Common myeloid progenitor, CD34-positive (primary cell): ENCODE measurements around the gene TSC22D3.

Experiments
- CTCF ChIA-PET: fragments of 350-600 bp; sonication (Branson Sonifier 250); formaldehyde crosslinking; loops from one replicate; lab custom pipeline; 2021; ENCODE audit warnings: antibody characterized with exemption; lab: Charles Lee
- POLR2A ChIA-PET: fragments of 350-600 bp; sonication (Branson Sonifier 250); formaldehyde crosslinking; loops from one replicate; lab custom pipeline; 2021; ENCODE audit warnings: antibody characterized with exemption; lab: Charles Lee
- DNase-seq, 3 donors: peaks; one replicate each; pipeline versions ENCODE4 v3.0.0 to v3.0.0-alpha.2; 2013
- H3K27ac ChIP-seq, 2 experiments: 1 replicate in 1 of 2; 2 replicates in 1 of 2; pipeline ENCODE4 v1.7.0; 2013; ENCODE audit warnings: inconsistent platforms in 2 of 2, low read length in 2 of 2, mild to moderate bottlenecking in 2 of 2, low read depth in 1 of 2, moderate library complexity in 1 of 2; ENCODE audit not compliant: severe bottlenecking in 2 of 2, insufficient read depth in 1 of 2, poor library complexity in 1 of 2
- H3K27me3 ChIP-seq, 5 experiments: replicated peaks in 2 of 5; 1 replicate in 3 of 5; 2 replicates in 2 of 5; pipeline versions ENCODE4 v1.6.1 to v1.7.0; 2013; ENCODE audit warnings: low read length in 4 of 5, mild to moderate bottlenecking in 2 of 5, moderate library complexity in 2 of 5, inconsistent platforms in 1 of 5; ENCODE audit not compliant: insufficient read depth in 5 of 5, control insufficient read depth in 4 of 5
- H3K36me3 ChIP-seq, 4 experiments: 1 replicate in 2 of 4; 2 replicates in 2 of 4; pipeline versions ENCODE4 v1.6.1 to v1.7.0; 2013; ENCODE audit warnings: low read length in 3 of 4, control low read depth in 1 of 4, mild to moderate bottlenecking in 1 of 4; ENCODE audit not compliant: control insufficient read depth in 4 of 4, insufficient read depth in 4 of 4
- H3K4me1 ChIP-seq, 4 experiments: 1 replicate in 3 of 4; 2 replicates in 1 of 4; pipeline versions ENCODE4 v1.6.1 to v1.7.1; 2013; ENCODE audit warnings: low read length in 3 of 4, mild to moderate bottlenecking in 3 of 4, control low read depth in 1 of 4, inconsistent platforms in 1 of 4, moderate library complexity in 1 of 4; ENCODE audit not compliant: control insufficient read depth in 4 of 4, insufficient read depth in 4 of 4; ENCODE audit errors: control extremely low read depth in 1 of 4
- H3K4me3 ChIP-seq, 7 experiments: 1 replicate in 4 of 7; 2 replicates in 3 of 7; pipeline versions ENCODE4 v1.5.1 to v1.7.0; 2013; ENCODE audit warnings: mild to moderate bottlenecking in 7 of 7, low read length in 6 of 7, moderate library complexity in 6 of 7, inconsistent platforms in 2 of 7, low read depth in 2 of 7, control low read depth in 1 of 7; ENCODE audit not compliant: insufficient read depth in 4 of 7, control insufficient read depth in 1 of 7; ENCODE audit errors: extremely low read depth in 1 of 7
- H3K9me3 ChIP-seq, 5 experiments: 1 replicate in 4 of 5; 2 replicates in 1 of 5; pipeline versions ENCODE4 v1.6.1 to v1.7.1; 2013; ENCODE audit warnings: low read length in 4 of 5, mild to moderate bottlenecking in 2 of 5, inconsistent platforms in 1 of 5, low read depth in 1 of 5, moderate library complexity in 1 of 5; ENCODE audit not compliant: control insufficient read depth in 4 of 5, insufficient read depth in 2 of 5; ENCODE audit errors: control extremely low read depth in 1 of 5
- WGBS: methylation state at CpG from one replicate; pipeline ENCODE4 v1.1.5; 2013; ENCODE audit not compliant: insufficient coverage; 5-methylcytosine and 5-hydroxymethylcytosine counted together

TSC22D3 gene

GRCh38 chrX:107713543-107714205 is 61.9 kb downstream of the TSC22D3 start:
- Histone ChIP-seq H3K27ac (no peak overlapping the region), H3K4me3 (peak overlapping the region in 1 of 7 experiments; percentile 91), H3K36me3 (peaks cover 0 to 30% (median 3%) of the 10 kb centered on the region in 4 experiments), H3K4me1 (peaks cover 14 to 58% (median 43%) of the 10 kb centered on the region in 4 experiments), H3K27me3 (peaks cover 0 to 16% (median 0%) of the 10 kb centered on the region in 5 experiments), H3K9me3 (no peaks in the 10 kb centered on the region)
- DNase-seq, result peak in 1 of 3 donors; percentile 30
- 63% methylated on average over 3 of the region's 9 CpGs for WGBS
- CTCF ChIA-PET, result interaction anchor here (0.8 to 10.7 kb wide), 9 partner anchors 22 to 65 kb away, joined by 3 to 159 read pairs (median 4); partner anchors contain the start of gene TSC22D3
- POLR2A ChIA-PET, result interaction anchor here (3.5 to 4.8 kb wide), 2 partner anchors 37 to 40 kb away, joined by 20 to 27 read pairs; no protein-coding TSS in a partner anchor

GRCh38 chrX:107713203-107713542 is 62.4 kb downstream of the TSC22D3 start:
- ChIA-PET POLR2A (interaction anchor here (3.5 to 4.8 kb wide), 2 partner anchors 36 to 39 kb away, joined by 20 to 27 read pairs; no protein-coding TSS in a partner anchor), CTCF (interaction anchor here (0.8 to 10.7 kb wide), 6 partner anchors 26 to 73 kb away, joined by 3 to 159 read pairs (median 5); partner anchors contain the start of gene TSC22D3)
- peaks cover 0 to 16% (median 0%) of the 10 kb centered on the region in 5 experiments for H3K27me3 ChIP-seq
- H3K36me3 ChIP-seq, result peaks cover 0 to 30% (median 3%) of the 10 kb centered on the region in 4 experiments
- no peak for DNase-seq
- peak overlapping the region in 1 of 7 experiments; percentile 91 for H3K4me3 ChIP-seq
- 80% methylated on average over 2 of the region's 2 CpGs for WGBS
- H3K4me1 ChIP-seq, result peaks cover 14 to 55% (median 41%) of the 10 kb centered on the region in 4 experiments
- no peaks in the 10 kb centered on the region for H3K9me3 ChIP-seq
- H3K27ac ChIP-seq, result no peak overlapping the region

- DNase-seq, result peak in 2 of 3 donors; percentile 43 to 61
- Histone ChIP-seq H3K4me1 (peaks cover 10 to 50% (median 37%) of the 10 kb centered on the region in 4 experiments), H3K4me3 (no peak overlapping the region), H3K27me3 (peaks cover 0 to 16% (median 0%) of the 10 kb centered on the region in 5 experiments), H3K27ac (peak overlapping the region; percentile 91 to 97), H3K9me3 (no peaks in the 10 kb centered on the region), H3K36me3 (peaks cover 0 to 30% (median 3%) of the 10 kb centered on the region in 4 experiments)
- ChIA-PET CTCF (interaction anchor here (0.7 to 10.7 kb wide), 9 partner anchors 8 to 74 kb away, joined by 3 to 159 read pairs (median 3); no protein-coding TSS in a partner anchor), POLR2A (interaction anchor here (1.0 to 4.8 kb wide), 6 partner anchors 26 to 39 kb away, joined by 3 to 27 read pairs (median 9); no protein-coding TSS in a partner anchor)
- 88% methylated on average over 9 of the region's 13 CpGs for WGBS
These were observed 63.1 kb downstream of the TSC22D3 start for GRCh38 chrX:107712231-107713202.

GRCh38 chrX:107711521-107712181 is 63.9 kb downstream of the TSC22D3 start:
- peak in 1 of 3 donors; percentile 21 for DNase-seq
- ChIA-PET POLR2A (interaction anchor here (1.0 to 3.5 kb wide), 5 partner anchors 25 to 38 kb away, joined by 3 to 20 read pairs (median 4); no protein-coding TSS in a partner anchor), CTCF (interaction anchor here (0.8 to 10.7 kb wide), 6 partner anchors 8 to 74 kb away, joined by 3 to 159 read pairs (median 4); no protein-coding TSS in a partner anchor)
- H3K4me3 ChIP-seq, result peak overlapping the region in 6 of 7 experiments; percentile 23 to 48 (median 33)
- no peaks in the 10 kb centered on the region for H3K9me3 ChIP-seq
- peak overlapping the region; percentile 91 to 97 for H3K27ac ChIP-seq
- H3K4me1 ChIP-seq, result peaks cover 6 to 45% (median 31%) of the 10 kb centered on the region in 4 experiments
- WGBS, result 45% methylated on average over 2 of the region's 5 CpGs
- H3K27me3 ChIP-seq, result peaks cover 0 to 16% (median 0%) of the 10 kb centered on the region in 5 experiments
- peaks cover 0 to 30% (median 3%) of the 10 kb centered on the region in 4 experiments for H3K36me3 ChIP-seq

GRCh38 chrX:107710617-107711391 is 64.8 kb downstream of the TSC22D3 start:
- Histone ChIP-seq H3K4me1 (peaks cover 6 to 45% (median 31%) of the 10 kb centered on the region in 4 experiments), H3K36me3 (peaks cover 0 to 25% (median 3%) of the 10 kb centered on the region in 4 experiments), H3K9me3 (no peaks in the 10 kb centered on the region), H3K27ac (peak overlapping the region; percentile 91 to 97), H3K27me3 (peaks cover 0 to 12% (median 0%) of the 10 kb centered on the region in 5 experiments), H3K4me3 (peak overlapping the region in 5 of 7 experiments; percentile 23 to 48 (median 28))
- peak; percentile 93 to 96 (median 95) for DNase-seq
- ChIA-PET POLR2A (interaction anchor here (1.4 to 3.5 kb wide), 3 partner anchors 34 to 37 kb away, joined by 3 to 20 read pairs (median 14); no protein-coding TSS in a partner anchor), CTCF (interaction anchor here (1.0 to 10.7 kb wide), 4 partner anchors 9 to 39 kb away, joined by 3 to 159 read pairs (median 15); no protein-coding TSS in a partner anchor)
- 38% methylated on average over 4 of the region's 7 CpGs for WGBS
